ENCODE data around the gene NR2C2. TPM values are rescaled to one million over a fixed set of nuclear protein-coding genes. Genes with fewer than 3 reads are reported as not detected.
A peak's percentile ranks its signal among the peaks of the same experiment; 100 is the strongest.

Gene NR2C2
- total and polyA plus RNA-seq, 2 donors, result 18.7 to 19.0 TPM

- no peak overlapping the region for H3K27ac ChIP-seq (ENCODE audit: low read depth in 1 of 2, low read length in 1 of 2)
- no peaks in the 10 kb centered on the region for H3K36me3 ChIP-seq (ENCODE audit: control insufficient read depth in 2 of 2, insufficient read depth in 2 of 2, low read length in 1 of 2)
- 95% methylated on average over 2 of the region's 2 CpGs for WGBS
- H3K27me3 ChIP-seq (ENCODE audit: control insufficient read depth in 2 of 2, insufficient read depth in 1 of 2, low read length in 1 of 2), result no peaks in the 10 kb centered on the region
- no peaks in the 10 kb centered on the region for H3K9me3 ChIP-seq (ENCODE audit: control insufficient read depth in 2 of 2, insufficient read depth in 1 of 2, low read length in 1 of 2)
- no peak overlapping the region for H3K4me3 ChIP-seq (ENCODE audit: low read length in 2 of 2)
- DNase-seq (ENCODE audit: low read depth in 6 of 9, low spot score in 9 of 9), result no peak
- H3K4me1 ChIP-seq (ENCODE audit: control insufficient read depth in 2 of 2, insufficient read depth in 2 of 2, low read length in 2 of 2), result no peaks in the 10 kb centered on the region
Observed at GRCh38 chr3:14929310-14930074, 17.9 kb upstream of the NR2C2 start.

- H3K9me3 ChIP-seq (ENCODE audit: control insufficient read depth in 2 of 2, insufficient read depth in 1 of 2, low read length in 1 of 2), result no peaks in the 10 kb centered on the region
- no peak overlapping the region for H3K27ac ChIP-seq (ENCODE audit: low read depth in 1 of 2, low read length in 1 of 2)
- DNase-seq (ENCODE audit: low read depth in 6 of 9, low spot score in 9 of 9), result no peak
- 94% methylated on average over 7 of the region's 7 CpGs for WGBS
- no peaks in the 10 kb centered on the region for H3K36me3 ChIP-seq (ENCODE audit: control insufficient read depth in 2 of 2, insufficient read depth in 2 of 2, low read length in 1 of 2)
- H3K4me1 ChIP-seq (ENCODE audit: control insufficient read depth in 2 of 2, insufficient read depth in 2 of 2, low read length in 2 of 2), result no peaks in the 10 kb centered on the region
- H3K27me3 ChIP-seq (ENCODE audit: control insufficient read depth in 2 of 2, insufficient read depth in 1 of 2, low read length in 1 of 2), result no peaks in the 10 kb centered on the region
- no peak overlapping the region for H3K4me3 ChIP-seq (ENCODE audit: low read length in 2 of 2)
Observed at GRCh38 chr3:14933820-14934425, 13.5 kb upstream of the NR2C2 start.

GRCh38 chr3:14935592-14936345, 11.6 kb upstream of the NR2C2 start:
- WGBS, result 97% methylated on average over 6 of the region's 6 CpGs
- no peak for DNase-seq (ENCODE audit: low read depth in 6 of 9, low spot score in 9 of 9)
- H3K9me3 ChIP-seq (ENCODE audit: control insufficient read depth in 2 of 2, insufficient read depth in 1 of 2, low read length in 1 of 2), result no peaks in the 10 kb centered on the region
- no peak overlapping the region for H3K4me3 ChIP-seq (ENCODE audit: low read length in 2 of 2)
- H3K4me1 ChIP-seq (ENCODE audit: control insufficient read depth in 2 of 2, insufficient read depth in 2 of 2, low read length in 2 of 2), result no peaks in the 10 kb centered on the region
- H3K27ac ChIP-seq (ENCODE audit: low read depth in 1 of 2, low read length in 1 of 2), result no peak overlapping the region
- H3K27me3 ChIP-seq (ENCODE audit: control insufficient read depth in 2 of 2, insufficient read depth in 1 of 2, low read length in 1 of 2), result no peaks in the 10 kb centered on the region
- H3K36me3 ChIP-seq (ENCODE audit: control insufficient read depth in 2 of 2, insufficient read depth in 2 of 2, low read length in 1 of 2), result no peaks in the 10 kb centered on the region

GRCh38 chr3:14938954-14939353, 8.4 kb upstream of the NR2C2 start:
- Histone ChIP-seq H3K27me3 (ENCODE audit: control insufficient read depth in 2 of 2, insufficient read depth in 1 of 2, low read length in 1 of 2) (no peaks in the 10 kb centered on the region), H3K9me3 (ENCODE audit: control insufficient read depth in 2 of 2, insufficient read depth in 1 of 2, low read length in 1 of 2) (no peaks in the 10 kb centered on the region), H3K36me3 (ENCODE audit: control insufficient read depth in 2 of 2, insufficient read depth in 2 of 2, low read length in 1 of 2) (peaks cover 11 to 17% of the 10 kb centered on the region in 2 donors), H3K27ac (ENCODE audit: low read depth in 1 of 2, low read length in 1 of 2) (no peak overlapping the region), H3K4me3 (ENCODE audit: low read length in 2 of 2) (no peak overlapping the region), H3K4me1 (ENCODE audit: control insufficient read depth in 2 of 2, insufficient read depth in 2 of 2, low read length in 2 of 2) (no peaks in the 10 kb centered on the region)
- 95% methylated on average over 4 of the region's 4 CpGs for WGBS
- DNase-seq (ENCODE audit: low read depth in 6 of 9, low spot score in 9 of 9), result no peak

GRCh38 chr3:14941871-14942270, 5.5 kb upstream of the NR2C2 start:
- no peaks in the 10 kb centered on the region for H3K27me3 ChIP-seq (ENCODE audit: control insufficient read depth in 2 of 2, insufficient read depth in 1 of 2, low read length in 1 of 2)
- WGBS, result 100% methylated on average over 1 of the region's 1 CpG
- DNase-seq (ENCODE audit: low read depth in 6 of 9, low spot score in 9 of 9), result no peak
- no peaks in the 10 kb centered on the region for H3K9me3 ChIP-seq (ENCODE audit: control insufficient read depth in 2 of 2, insufficient read depth in 1 of 2, low read length in 1 of 2)
- H3K4me1 ChIP-seq (ENCODE audit: control insufficient read depth in 2 of 2, insufficient read depth in 2 of 2, low read length in 2 of 2), result peaks cover 0 to 5% of the 10 kb centered on the region in 2 donors
- no peak overlapping the region for H3K4me3 ChIP-seq (ENCODE audit: low read length in 2 of 2)
- H3K36me3 ChIP-seq (ENCODE audit: control insufficient read depth in 2 of 2, insufficient read depth in 2 of 2, low read length in 1 of 2), result peaks cover 19 to 33% of the 10 kb centered on the region in 2 donors
- H3K27ac ChIP-seq (ENCODE audit: low read depth in 1 of 2, low read length in 1 of 2), result no peak overlapping the region

- Histone ChIP-seq H3K27me3 (ENCODE audit: control insufficient read depth in 2 of 2, insufficient read depth in 1 of 2, low read length in 1 of 2) (no peaks in the 10 kb centered on the region), H3K4me3 (ENCODE audit: low read length in 2 of 2) (no peak overlapping the region), H3K4me1 (ENCODE audit: control insufficient read depth in 2 of 2, insufficient read depth in 2 of 2, low read length in 2 of 2) (peaks cover 0 to 7% of the 10 kb centered on the region in 2 donors), H3K27ac (ENCODE audit: low read depth in 1 of 2, low read length in 1 of 2) (no peak overlapping the region), H3K9me3 (ENCODE audit: control insufficient read depth in 2 of 2, insufficient read depth in 1 of 2, low read length in 1 of 2) (no peaks in the 10 kb centered on the region), H3K36me3 (ENCODE audit: control insufficient read depth in 2 of 2, insufficient read depth in 2 of 2, low read length in 1 of 2) (peaks cover 19 to 33% of the 10 kb centered on the region in 2 donors)
- DNase-seq (ENCODE audit: low read depth in 6 of 9, low spot score in 9 of 9), result no peak
Observed at GRCh38 chr3:14943042-14943441, 4.3 kb upstream of the NR2C2 start.

GRCh38 chr3:14946236-14946635, 1.1 kb upstream of the NR2C2 start:
- no peak overlapping the region for H3K27ac ChIP-seq (ENCODE audit: low read depth in 1 of 2, low read length in 1 of 2)
- 37% methylated on average over 4 of the region's 4 CpGs for WGBS
- H3K36me3 ChIP-seq (ENCODE audit: control insufficient read depth in 2 of 2, insufficient read depth in 2 of 2, low read length in 1 of 2), result peaks cover 19 to 45% of the 10 kb centered on the region in 2 donors
- DNase-seq (ENCODE audit: low read depth in 6 of 9, low spot score in 9 of 9), result no peak
- peaks cover 6 to 19% of the 10 kb centered on the region in 2 donors for H3K4me1 ChIP-seq (ENCODE audit: control insufficient read depth in 2 of 2, insufficient read depth in 2 of 2, low read length in 2 of 2)
- no peaks in the 10 kb centered on the region for H3K27me3 ChIP-seq (ENCODE audit: control insufficient read depth in 2 of 2, insufficient read depth in 1 of 2, low read length in 1 of 2)
- H3K4me3 ChIP-seq (ENCODE audit: low read length in 2 of 2), result peak overlapping the region; percentile 94 to 98
- no peaks in the 10 kb centered on the region for H3K9me3 ChIP-seq (ENCODE audit: control insufficient read depth in 2 of 2, insufficient read depth in 1 of 2, low read length in 1 of 2)

- Histone ChIP-seq H3K9me3 (ENCODE audit: control insufficient read depth in 2 of 2, insufficient read depth in 1 of 2, low read length in 1 of 2) (no peaks in the 10 kb centered on the region), H3K27ac (ENCODE audit: low read depth in 1 of 2, low read length in 1 of 2) (peak overlapping the region; percentile 91 to 99), H3K4me3 (ENCODE audit: low read length in 2 of 2) (peak overlapping the region; percentile 94 to 98), H3K36me3 (ENCODE audit: control insufficient read depth in 2 of 2, insufficient read depth in 2 of 2, low read length in 1 of 2) (peaks cover 19 to 43% of the 10 kb centered on the region in 2 donors), H3K27me3 (ENCODE audit: control insufficient read depth in 2 of 2, insufficient read depth in 1 of 2, low read length in 1 of 2) (no peaks in the 10 kb centered on the region), H3K4me1 (ENCODE audit: control insufficient read depth in 2 of 2, insufficient read depth in 2 of 2, low read length in 2 of 2) (peaks cover 6 to 19% of the 10 kb centered on the region in 2 donors)
- WGBS, result under 1% methylated on average over 8 of the region's 8 CpGs
- no peak for DNase-seq (ENCODE audit: low read depth in 6 of 9, low spot score in 9 of 9)
Observed at GRCh38 chr3:14946739-14947099, 664 bp upstream of the NR2C2 start.
